GM12878 (cell line): ENCODE results near the gene MTCH2. TPM values are rescaled to one million over a fixed set of nuclear protein-coding genes. Genes with fewer than 3 reads are reported as not detected.

Experiments
- ATAC-seq: fragments of 200-7000 bp; cut with Tn5 transposase; 3 replicates; pipeline ENCODE4 v1.9.1; 2020; ENCODE audit warnings: mild to moderate bottlenecking, moderate library complexity
- BruUV-seq: library from RNA; stranded (reverse); fragments of 400-500 nt; replicated peaks from 2 replicates; lab custom pipeline; 2021; lab: Mats Ljungman, UMichigan
- CTCF ChIA-PET: fragments of 300-600 bp; sonication (Branson Sonifier 250); formaldehyde crosslinking; extraction: SDS; loops from one replicate; lab custom pipeline; 2021; ENCODE audit warnings: inconsistent platforms; lab: Yijun Ruan, JAX
- POLR2A ChIA-PET: fragments of 350-600 bp; formaldehyde crosslinking; extraction: SDS; loops from one replicate; lab custom pipeline; 2021; ENCODE audit warnings: inconsistent platforms; lab: Charles Lee
- RAD21 ChIA-PET: fragments of 300-600 bp; sonication (Branson Sonifier 250); formaldehyde crosslinking; loops from one replicate; lab custom pipeline; 2023; ENCODE audit warnings: antibody characterized with exemption; ENCODE audit not compliant: unreplicated experiment; lab: Charles Lee
- SMC1A ChIA-PET: fragments of 300-600 bp; sonication (Branson Sonifier 250); formaldehyde crosslinking; loops from one replicate; lab custom pipeline; 2023; ENCODE audit not compliant: unreplicated experiment, uncharacterized antibody; lab: Charles Lee
- DNase-seq: peaks from one replicate; pipeline ENCODE4 v3.0.0-alpha.2; 2011; ENCODE audit warnings: low read depth, low spot score
- FAIRE-seq: peaks from 3 replicates; lab custom pipeline; 2011; peaks lifted over from hg19 to GRCh38; lab: Jason Lieb, UNC
- H2AFZ ChIP-seq: 2 replicates; pipeline ENCODE4 v1.6.0; 2011; ENCODE audit warnings: low read depth, low read length, control low read depth; ENCODE audit not compliant: control insufficient read depth
- H3K27ac ChIP-seq: 2 replicates; pipeline ENCODE4 v1.5.1; 2011; ENCODE audit warnings: control low read depth; ENCODE audit not compliant: control insufficient read depth, insufficient read depth
- H3K27me3 ChIP-seq, 2 experiments: replicated peaks in 1 of 2; 2 replicates each; pipeline versions ENCODE4 v1.6.0 to v1.6.1; 2011; ENCODE audit warnings: low read length in 1 of 2; ENCODE audit not compliant: control insufficient read depth in 2 of 2, insufficient read depth in 2 of 2
- H3K36me3 ChIP-seq, 2 experiments: 2 replicates each; pipeline ENCODE4 v1.5.1; 2011; ENCODE audit warnings: low read length in 1 of 2; ENCODE audit not compliant: control insufficient read depth in 2 of 2, insufficient read depth in 2 of 2
- H3K4me1 ChIP-seq: 2 replicates; pipeline ENCODE4 v1.6.1; 2011; ENCODE audit warnings: mild to moderate bottlenecking, low read length, moderate library complexity, mixed read lengths; ENCODE audit not compliant: control insufficient read depth, insufficient read depth
- H3K4me2 ChIP-seq: 2 replicates; pipeline ENCODE4 v1.6.0; 2011; ENCODE audit warnings: control low read depth; ENCODE audit not compliant: control insufficient read depth, insufficient read depth
- H3K4me3 ChIP-seq: fragments of 200-600 bp; sonication (generic); 2 replicates; pipeline ENCODE4 v1.5.1; 2016
- H3K79me2 ChIP-seq: 2 replicates; pipeline ENCODE4 v1.6.0; 2011; ENCODE audit warnings: low read length; ENCODE audit not compliant: control insufficient read depth, insufficient read depth
- H3K9ac ChIP-seq: 2 replicates; pipeline ENCODE4 v1.8.0; 2011; ENCODE audit warnings: low read length, control low read depth, mixed read lengths; ENCODE audit not compliant: control insufficient read depth, insufficient read depth
- H3K9me3 ChIP-seq: replicated peaks from 3 replicates; pipeline ENCODE4 v1.5.1; 2011; ENCODE audit warnings: mild to moderate bottlenecking, low read length; ENCODE audit not compliant: control insufficient read depth, insufficient read depth
- H4K20me1 ChIP-seq: 2 replicates; pipeline ENCODE4 v1.6.0; 2011; ENCODE audit not compliant: control insufficient read depth, insufficient read depth
- ATF2 ChIP-seq: IDR thresholded peaks from 2 replicates; pipeline ENCODE4 v1.6.1; 2012; ENCODE audit warnings: low read length, inconsistent platforms
- BHLHE40 ChIP-seq, 2 experiments: fragments of 450-650 bp in 1 of 2; IDR thresholded peaks; 2 replicates each; pipeline ENCODE4 v1.6.1; 2011 to 2017; ENCODE audit warnings: low read depth in 2 of 2, borderline replicate concordance in 1 of 2, improper control_type of control experiment in 1 of 2, low read length in 1 of 2, mild to moderate bottlenecking in 1 of 2
- CBX5 ChIP-seq: sonication (generic); IDR thresholded peaks from 2 replicates; pipeline ENCODE4 v1.6.1; 2016; ENCODE audit warnings: low read depth, moderate library complexity, mild to moderate bottlenecking, inconsistent platforms
- CEBPB ChIP-seq, 2 experiments: fragments of 150-350 bp in 1 of 2; IDR thresholded peaks; 2 replicates each; pipeline ENCODE4 v1.6.1; 2012 to 2014; ENCODE audit warnings: low read depth in 2 of 2, low read length in 2 of 2, borderline replicate concordance in 1 of 2, inconsistent platforms in 1 of 2
- HDGF ChIP-seq: fragments of 450-650 bp; IDR thresholded peaks from 2 replicates; pipeline ENCODE4 v1.6.1; 2016; ENCODE audit warnings: antibody characterized with exemption
- PML ChIP-seq: IDR thresholded peaks from 2 replicates; pipeline ENCODE4 v1.6.1; 2012; ENCODE audit warnings: low read length, inconsistent platforms
- POU2F2 ChIP-seq: IDR thresholded peaks from 3 replicates; pipeline ENCODE4 v1.6.1; 2011; ENCODE audit warnings: low read depth, mild to moderate bottlenecking, low read length, borderline replicate concordance
- ZNF592 ChIP-seq: fragments of 450-650 bp; IDR thresholded peaks from 2 replicates; pipeline ENCODE4 v1.6.1; 2017; ENCODE audit warnings: mild to moderate bottlenecking, moderate library complexity
- WGBS: methylation state at CpG from one replicate; pipeline ENCODE4 v1.1.6; 2016; ENCODE audit warnings: low lambda C conversion rate; ENCODE audit not compliant: insufficient replicate concordance, insufficient coverage; ENCODE audit errors: missing lambda C conversion rate; 5-methylcytosine and 5-hydroxymethylcytosine counted together
- in situ Hi-C: fragments of 300-500 bp; cut with MboI; formaldehyde crosslinking; loops from 9 replicates; pipeline ENCODE4 v1.14.3; 2018; ENCODE audit warnings: mixed read lengths
- intact Hi-C: fragments of 100-400 bp; cut with micrococcal nuclease; formaldehyde crosslinking; loops from one replicate; pipeline ENCODE4 v1.14.2; 2022; ENCODE audit not compliant: unreplicated experiment
- polyA plus RNA-seq, 11 experiments: library from polyadenylated mRNA; depleted of rRNA in 4 of 11; unstranded in 6 of 11; stranded (reverse) in 5 of 11; fragments of >200 nt; fragmentation: Nextera tagmentation in 4 of 11; fragmentation: Illumina TruSeq in 1 of 11; extraction: Ambion mirVana in 4 of 11; extraction: Trizol in 1 of 11; gene quantifications; 1 replicate in 1 of 11; 2 replicates in 10 of 11; pipeline versions ENCODE4 v1.2.1 to v1.2.3, GENCODE V29; 2011 to 2016; ENCODE audit warnings: inconsistent platforms in 2 of 11, missing spikeins in 2 of 11, low read depth in 1 of 11
- total RNA-seq, 4 experiments: library from RNA; depleted of rRNA in 3 of 4; stranded (reverse); fragments of >200 nt in 3 of 4; fragmentation: Illumina TruSeq in 1 of 4; extraction: Trizol in 1 of 4; gene quantifications; 2 replicates each; pipeline versions ENCODE4 v1.2.1 to v1.2.3, GENCODE V29; 2013 to 2021

MTCH2 gene
- total and polyA plus RNA-seq, 10 of the 15 experiments (the other 5 are each of a cell fraction or from before 2014, with no cell fraction given), result 72.4 to 341 (median 144) TPM

- no peak for TF ChIP-seq ZNF592
- no peak for TF ChIP-seq ATF2
- peak; percentile 87 for TF ChIP-seq PML
- TF ChIP-seq HDGF, result no peak
- no peak for TF ChIP-seq CBX5
These were observed at the start of gene MTCH2 (continued) for GRCh38 chr11:47642099-47642855.

- WGBS, result 32% methylated on average over 2 of the region's 2 CpGs
These were observed 49.6 kb upstream of the MTCH2 start for GRCh38 chr11:47691979-47692378.

More at GRCh38 chr11:47691979-47692378, 49.6 kb upstream of the MTCH2 start:
- TF ChIP-seq BHLHE40 (IDR thresholded peaks at IDR 0.05; ENCODE audit: borderline replicate concordance in 1 of 2, low read depth in 2 of 2, low read length in 1 of 2) (no peak), POU2F2 (no peak), CEBPB (IDR thresholded peaks at IDR 0.05; ENCODE audit: borderline replicate concordance in 1 of 2, low read depth in 2 of 2, low read length in 2 of 2) (no peak)
- SMC1A ChIA-PET, result no interaction called here
- H3K79me2 ChIP-seq, result no peaks in the 10 kb centered on the region
- H3K27ac ChIP-seq, result no peak overlapping the region
- FAIRE-seq (no peak), DNase-seq (no peak), ATAC-seq (no peak)
- RAD21 ChIA-PET, result no interaction called here
- no peaks in the 10 kb centered on the region for H3K27me3 ChIP-seq
- POLR2A ChIA-PET, result no interaction called here
- H3K4me3 ChIP-seq, result no peak overlapping the region
- in situ Hi-C loops (no loop called here), intact Hi-C loops (no loop called here)
- no peaks in the 10 kb centered on the region for H3K9me3 ChIP-seq
- H3K4me2 ChIP-seq, result no peak overlapping the region
- no peaks in the 10 kb centered on the region for H3K4me1 ChIP-seq
- H3K9ac ChIP-seq, result no peak overlapping the region
- no TSS peak for BruUV-seq
- H3K36me3 ChIP-seq, result no peaks in the 10 kb centered on the region
- H4K20me1 ChIP-seq, result no peaks in the 10 kb centered on the region
- CTCF ChIA-PET, result no interaction called here
- no peak overlapping the region for H2AFZ ChIP-seq
